ENCODE data around the gene NFIX.

DNA sequence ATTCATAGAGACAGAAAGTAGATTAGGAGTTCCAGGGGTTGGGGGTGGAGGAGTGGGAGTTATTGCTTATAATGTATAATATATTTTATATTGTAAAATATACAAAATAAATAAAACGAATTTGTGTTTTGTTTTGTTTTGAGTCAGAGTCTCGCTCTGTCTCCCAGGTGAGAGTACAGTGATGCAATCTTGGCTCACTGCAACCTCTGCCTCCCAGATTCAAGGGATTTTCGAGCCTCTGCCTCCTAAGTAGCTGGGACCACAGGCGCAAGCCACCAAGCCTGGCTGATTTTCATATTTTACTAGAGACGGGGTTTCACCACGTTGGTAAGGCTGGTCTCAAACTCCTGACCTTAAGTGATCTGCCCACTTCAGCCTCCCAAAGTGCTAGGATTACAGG, 35.8 kb upstream of the NFIX start:
- TF ChIP-seq, protein P1, sequence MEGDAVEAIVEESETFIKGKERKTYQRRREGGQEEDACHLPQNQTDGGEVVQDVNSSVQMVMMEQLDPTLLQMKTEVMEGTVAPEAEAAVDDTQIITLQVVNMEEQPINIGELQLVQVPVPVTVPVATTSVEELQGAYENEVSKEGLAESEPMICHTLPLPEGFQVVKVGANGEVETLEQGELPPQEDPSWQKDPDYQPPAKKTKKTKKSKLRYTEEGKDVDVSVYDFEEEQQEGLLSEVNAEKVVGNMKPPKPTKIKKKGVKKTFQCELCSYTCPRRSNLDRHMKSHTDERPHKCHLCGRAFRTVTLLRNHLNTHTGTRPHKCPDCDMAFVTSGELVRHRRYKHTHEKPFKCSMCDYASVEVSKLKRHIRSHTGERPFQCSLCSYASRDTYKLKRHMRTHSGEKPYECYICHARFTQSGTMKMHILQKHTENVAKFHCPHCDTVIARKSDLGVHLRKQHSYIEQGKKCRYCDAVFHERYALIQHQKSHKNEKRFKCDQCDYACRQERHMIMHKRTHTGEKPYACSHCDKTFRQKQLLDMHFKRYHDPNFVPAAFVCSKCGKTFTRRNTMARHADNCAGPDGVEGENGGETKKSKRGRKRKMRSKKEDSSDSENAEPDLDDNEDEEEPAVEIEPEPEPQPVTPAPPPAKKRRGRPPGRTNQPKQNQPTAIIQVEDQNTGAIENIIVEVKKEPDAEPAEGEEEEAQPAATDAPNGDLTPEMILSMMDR (IDR thresholded peaks at IDR 0.05): no peak
- no peak for TF ChIP-seq POLR2A (IDR thresholded peaks at IDR 0.05)
